Muscle layer of duodenum (tissue), 2 donors: ENCODE measurements around the gene NT5DC4.

ENCODE experiments used
- H3K27ac ChIP-seq: one replicate; pipeline ENCODE4 v1.7.0; 2013; ENCODE audit warnings: mild to moderate bottlenecking, low read length
- H3K27me3 ChIP-seq: one replicate; pipeline ENCODE4 v1.7.0; 2013; ENCODE audit warnings: low read depth, mild to moderate bottlenecking, control low read depth, low read length
- H3K36me3 ChIP-seq, 2 donors: one replicate each; pipeline ENCODE4 v1.7.0; 2013; ENCODE audit warnings: low read length in 2 of 2, control low read depth in 1 of 2, mild to moderate bottlenecking in 1 of 2; ENCODE audit not compliant: insufficient read depth in 2 of 2, control insufficient read depth in 1 of 2
- H3K4me1 ChIP-seq, 2 donors: one replicate each; pipeline ENCODE4 v1.7.0; 2013; ENCODE audit warnings: low read length in 2 of 2, mild to moderate bottlenecking in 2 of 2, control low read depth in 1 of 2, moderate library complexity in 1 of 2; ENCODE audit not compliant: insufficient read depth in 2 of 2, control insufficient read depth in 1 of 2
- H3K4me3 ChIP-seq, 2 donors: one replicate each; pipeline ENCODE4 v1.7.0; 2013; ENCODE audit warnings: low read length in 2 of 2, low read depth in 1 of 2, mild to moderate bottlenecking in 1 of 2
- H3K9me3 ChIP-seq, 2 donors: one replicate each; pipeline ENCODE4 v1.7.0; 2013; ENCODE audit warnings: low read length in 2 of 2, control low read depth in 1 of 2, mild to moderate bottlenecking in 1 of 2; ENCODE audit not compliant: control insufficient read depth in 1 of 2
- donor health status: healthy.

NT5DC4 gene

GRCh38 chr2:112687522-112687921 lies 33.3 kb upstream of the NT5DC4 start:
- Histone ChIP-seq H3K27ac (no peak overlapping the region), H3K27me3 (no peaks in the 10 kb centered on the region), H3K4me1 (peaks cover 0 to 4% of the 10 kb centered on the region in 2 donors), H3K36me3 (no peaks in the 10 kb centered on the region), H3K9me3 (no peaks in the 10 kb centered on the region), H3K4me3 (no peak overlapping the region)

GRCh38 chr2:112688086-112688880 lies 32.5 kb upstream of the NT5DC4 start:
- H3K9me3 ChIP-seq, result no peaks in the 10 kb centered on the region
- H3K27me3 ChIP-seq, result no peaks in the 10 kb centered on the region
- H3K4me1 ChIP-seq, result peaks cover 0 to 4% of the 10 kb centered on the region in 2 donors
- H3K4me3 ChIP-seq, result no peak overlapping the region
- H3K36me3 ChIP-seq, result no peaks in the 10 kb centered on the region
- H3K27ac ChIP-seq, result no peak overlapping the region

- Histone ChIP-seq H3K4me1 (peaks cover 0 to 4% of the 10 kb centered on the region in 2 donors), H3K27ac (no peak overlapping the region), H3K4me3 (no peak overlapping the region), H3K27me3 (no peaks in the 10 kb centered on the region), H3K36me3 (no peaks in the 10 kb centered on the region), H3K9me3 (no peaks in the 10 kb centered on the region)
These were observed 29.9 kb upstream of the NT5DC4 start for GRCh38 chr2:112690853-112691401.

DNA sequence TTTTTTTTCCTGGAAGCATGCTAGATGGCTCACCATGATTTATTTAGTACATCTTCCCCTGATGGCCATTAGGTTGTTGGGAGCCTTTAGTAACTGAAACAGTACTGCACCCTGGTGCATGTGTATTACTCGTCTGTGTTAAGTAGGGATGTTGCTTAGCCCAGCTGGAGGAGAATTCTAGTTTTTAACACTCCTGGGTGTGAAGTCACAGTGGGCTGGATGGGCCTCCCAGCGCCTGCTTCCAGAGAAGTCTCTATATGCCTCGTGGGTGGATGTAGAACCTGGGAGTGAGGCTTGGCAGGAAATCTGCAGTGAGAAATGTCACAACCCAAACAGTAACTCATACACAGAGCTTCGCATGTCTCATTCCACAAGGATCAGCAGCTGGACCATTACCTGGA lies 28.9 kb upstream of the NT5DC4 start:
- H3K36me3 ChIP-seq, result no peaks in the 10 kb centered on the region

DNA sequence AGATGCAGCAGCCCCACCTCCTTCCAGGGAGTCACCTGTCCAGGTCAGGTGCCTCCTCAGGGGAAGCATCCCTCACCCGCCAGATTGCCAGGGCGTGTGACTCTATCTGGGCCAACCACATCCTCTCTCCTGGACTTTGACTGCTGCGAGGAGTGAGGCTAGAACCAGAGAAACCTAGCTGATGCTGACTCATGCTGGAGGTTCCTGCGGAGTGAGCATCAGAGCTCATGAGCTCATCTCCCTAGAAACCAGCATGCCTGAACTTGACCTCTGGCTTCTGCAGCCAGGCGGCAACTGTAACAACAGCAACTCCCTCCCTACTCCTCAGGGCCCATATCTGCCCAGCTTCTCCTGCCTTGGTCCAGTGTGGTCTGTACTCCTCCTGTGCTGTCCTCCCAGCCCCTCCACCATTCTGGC lies 28.3 kb upstream of the NT5DC4 start:
- Histone ChIP-seq H3K36me3 (no peaks in the 10 kb centered on the region), H3K27ac (no peak overlapping the region), H3K27me3 (no peaks in the 10 kb centered on the region), H3K4me3 (no peak overlapping the region), H3K9me3 (no peaks in the 10 kb centered on the region), H3K4me1 (peaks cover 0 to 4% of the 10 kb centered on the region in 2 donors)

More for the DNA sequence above, 28.9 kb upstream of the NT5DC4 start:
- peaks cover 0 to 4% of the 10 kb centered on the region in 2 donors for H3K4me1 ChIP-seq
- no peaks in the 10 kb centered on the region for H3K27me3 ChIP-seq
- H3K4me3 ChIP-seq, result no peak overlapping the region
- no peaks in the 10 kb centered on the region for H3K9me3 ChIP-seq
- no peak overlapping the region for H3K27ac ChIP-seq

- Histone ChIP-seq H3K4me1 (peaks cover 0 to 4% of the 10 kb centered on the region in 2 donors), H3K27me3 (no peaks in the 10 kb centered on the region), H3K27ac (no peak overlapping the region), H3K4me3 (no peak overlapping the region), H3K36me3 (no peaks in the 10 kb centered on the region), H3K9me3 (no peaks in the 10 kb centered on the region)
These were observed 27.9 kb upstream of the NT5DC4 start for GRCh38 chr2:112692918-112693317.

GRCh38 chr2:112693596-112693995 lies 27.2 kb upstream of the NT5DC4 start:
- Histone ChIP-seq H3K36me3 (no peaks in the 10 kb centered on the region), H3K4me3 (no peak overlapping the region), H3K4me1 (peaks cover 0 to 4% of the 10 kb centered on the region in 2 donors), H3K9me3 (no peaks in the 10 kb centered on the region), H3K27ac (no peak overlapping the region), H3K27me3 (no peaks in the 10 kb centered on the region)

DNA sequence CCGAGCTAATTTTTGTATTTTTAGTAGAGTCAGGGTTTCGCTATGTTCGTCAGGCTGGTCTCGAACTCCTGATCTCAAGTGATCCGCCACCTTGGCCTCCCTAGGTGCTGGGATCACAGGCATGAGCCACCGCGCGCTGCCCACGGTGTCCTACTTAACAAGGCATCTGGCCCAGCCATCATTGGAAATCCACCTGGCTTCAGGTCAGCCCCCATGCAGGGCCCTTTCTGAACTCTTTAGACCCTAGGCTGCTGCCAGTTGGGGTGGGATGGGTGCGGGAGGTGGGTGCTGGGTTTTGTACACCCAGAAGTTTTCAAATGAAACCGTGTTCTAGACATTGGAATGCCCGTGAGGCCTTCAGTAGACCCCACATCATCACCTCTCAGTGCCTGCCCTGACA lies 26.6 kb upstream of the NT5DC4 start:
- H3K4me3 ChIP-seq, result no peak overlapping the region
- no peaks in the 10 kb centered on the region for H3K36me3 ChIP-seq
- H3K27ac ChIP-seq, result no peak overlapping the region
- H3K27me3 ChIP-seq, result no peaks in the 10 kb centered on the region
- H3K4me1 ChIP-seq, result peaks cover 0 to 4% of the 10 kb centered on the region in 2 donors
- H3K9me3 ChIP-seq, result no peaks in the 10 kb centered on the region

- Histone ChIP-seq H3K4me3 (no peak overlapping the region), H3K4me1 (no peaks in the 10 kb centered on the region), H3K9me3 (no peaks in the 10 kb centered on the region), H3K27ac (no peak overlapping the region), H3K36me3 (no peaks in the 10 kb centered on the region), H3K27me3 (no peaks in the 10 kb centered on the region)
These were observed 21.8 kb upstream of the NT5DC4 start for GRCh38 chr2:112698834-112699515.

DNA sequence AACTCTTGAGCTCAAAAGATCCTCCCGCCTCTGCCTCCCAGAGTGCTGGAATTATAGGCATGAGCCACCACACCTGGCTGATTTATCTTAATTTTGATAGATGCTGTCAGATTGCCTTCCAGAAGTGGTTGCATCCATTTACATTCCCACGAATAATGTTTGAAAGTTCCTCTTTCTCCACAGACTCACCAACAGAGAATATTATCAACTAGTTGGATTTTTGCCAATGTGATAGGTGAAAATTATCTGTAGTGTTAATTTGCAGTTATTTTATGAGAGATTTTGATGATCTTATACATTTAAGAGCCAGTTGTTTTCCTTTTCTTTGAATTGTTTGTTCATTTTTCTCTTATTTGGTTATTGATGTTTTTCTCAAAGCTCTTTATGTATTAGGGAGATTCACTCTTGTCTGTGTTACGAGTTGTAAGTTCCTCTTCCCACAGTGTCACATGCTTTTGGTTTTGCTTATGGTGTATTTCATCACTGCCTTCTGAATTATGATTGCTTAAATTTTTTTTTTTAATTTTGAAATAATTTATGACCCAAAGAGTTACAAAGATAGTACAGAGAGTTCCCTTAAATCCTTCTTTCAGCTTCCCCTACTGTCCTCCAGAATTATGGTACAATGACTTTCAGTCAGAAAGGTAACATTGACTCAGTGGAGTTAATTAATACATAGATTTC lies 20.7 kb upstream of the NT5DC4 start:
- no peak overlapping the region for H3K27ac ChIP-seq
- no peaks in the 10 kb centered on the region for H3K9me3 ChIP-seq

GRCh38 chr2:112701052-112701451 lies 19.8 kb upstream of the NT5DC4 start:
- H3K27me3 ChIP-seq, result no peaks in the 10 kb centered on the region
- no peaks in the 10 kb centered on the region for H3K4me1 ChIP-seq
- no peaks in the 10 kb centered on the region for H3K36me3 ChIP-seq
- H3K9me3 ChIP-seq, result no peaks in the 10 kb centered on the region
- no peak overlapping the region for H3K27ac ChIP-seq
- no peak overlapping the region for H3K4me3 ChIP-seq

More for the DNA sequence above, 20.7 kb upstream of the NT5DC4 start:
- H3K4me1 ChIP-seq, result no peaks in the 10 kb centered on the region
- no peaks in the 10 kb centered on the region for H3K27me3 ChIP-seq
- H3K36me3 ChIP-seq, result no peaks in the 10 kb centered on the region
- no peak overlapping the region for H3K4me3 ChIP-seq
